ENCODE data around the gene APBB2.

DNA sequence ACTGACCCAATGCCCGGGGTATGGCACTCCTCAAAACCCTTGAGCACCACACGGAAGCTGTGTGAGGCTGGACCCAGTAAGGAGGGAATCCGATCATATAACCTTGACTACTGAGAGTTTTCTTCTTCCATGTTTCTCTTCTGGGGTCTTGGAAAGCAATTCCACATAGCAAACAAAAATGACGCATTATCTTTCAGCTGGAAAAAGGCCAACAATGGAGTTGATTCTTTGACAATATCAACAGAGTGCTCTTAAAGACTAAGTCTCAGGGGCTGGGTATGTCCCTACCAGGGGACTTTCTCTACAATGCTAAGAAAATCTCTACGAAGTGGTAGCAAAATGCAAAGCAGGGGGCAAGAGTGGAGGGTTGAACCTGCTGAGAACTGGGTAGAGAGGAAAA lies 276.0 kb downstream of the APBB2 start:
- TF ChIP-seq POLR2A (IDR thresholded peaks at IDR 0.05): no peak
- TF ChIP-seq, protein P1, sequence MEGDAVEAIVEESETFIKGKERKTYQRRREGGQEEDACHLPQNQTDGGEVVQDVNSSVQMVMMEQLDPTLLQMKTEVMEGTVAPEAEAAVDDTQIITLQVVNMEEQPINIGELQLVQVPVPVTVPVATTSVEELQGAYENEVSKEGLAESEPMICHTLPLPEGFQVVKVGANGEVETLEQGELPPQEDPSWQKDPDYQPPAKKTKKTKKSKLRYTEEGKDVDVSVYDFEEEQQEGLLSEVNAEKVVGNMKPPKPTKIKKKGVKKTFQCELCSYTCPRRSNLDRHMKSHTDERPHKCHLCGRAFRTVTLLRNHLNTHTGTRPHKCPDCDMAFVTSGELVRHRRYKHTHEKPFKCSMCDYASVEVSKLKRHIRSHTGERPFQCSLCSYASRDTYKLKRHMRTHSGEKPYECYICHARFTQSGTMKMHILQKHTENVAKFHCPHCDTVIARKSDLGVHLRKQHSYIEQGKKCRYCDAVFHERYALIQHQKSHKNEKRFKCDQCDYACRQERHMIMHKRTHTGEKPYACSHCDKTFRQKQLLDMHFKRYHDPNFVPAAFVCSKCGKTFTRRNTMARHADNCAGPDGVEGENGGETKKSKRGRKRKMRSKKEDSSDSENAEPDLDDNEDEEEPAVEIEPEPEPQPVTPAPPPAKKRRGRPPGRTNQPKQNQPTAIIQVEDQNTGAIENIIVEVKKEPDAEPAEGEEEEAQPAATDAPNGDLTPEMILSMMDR (IDR thresholded peaks at IDR 0.05): no peak

All from heart left ventricle (tissue), 13 donors.